Activated CD8-positive, alpha-beta memory T cell treated with anti-CD3 and anti-CD28 coated beads, Interleukin-2, amount 10 ng/mL, durations not matched to agents 7 days and 5 days (primary cell): Measurements from ENCODE around the gene RAD51B. TPM values are rescaled to one million over a fixed set of nuclear protein-coding genes. Genes with fewer than 3 reads are reported as not detected.

ENCODE experiments used
- ATAC-seq: fragments of 150-1000 bp; cut with Tn5 transposase; one replicate; pipeline ENCODE4 v1.10.0; 2021; ENCODE audit warnings: moderate library complexity
- CTCF ChIA-PET: fragments of 350-600 bp; sonication (Branson Sonifier 250); formaldehyde crosslinking; loops from one replicate; lab custom pipeline; 2021; ENCODE audit warnings: antibody characterized with exemption; lab: Charles Lee
- DNase-seq: peaks from one replicate; pipeline ENCODE4 v3.0.0-alpha.2; 2020
- H3K27ac Mint-ChIP-seq: one replicate; pipeline ENCODE4 v1.8.0; 2021; ENCODE audit warnings: mild to moderate bottlenecking, mixed read lengths
- H3K27me3 Mint-ChIP-seq: one replicate; pipeline ENCODE4 v1.8.0; 2021; ENCODE audit warnings: mixed read lengths
- H3K36me3 Mint-ChIP-seq: one replicate; pipeline ENCODE4 v1.8.0; 2021; ENCODE audit warnings: mild to moderate bottlenecking, mixed read lengths
- H3K4me1 Mint-ChIP-seq: one replicate; pipeline ENCODE4 v1.8.0; 2021; ENCODE audit warnings: mixed read lengths
- H3K4me3 Mint-ChIP-seq: one replicate; pipeline ENCODE4 v1.8.0; 2021; ENCODE audit warnings: mild to moderate bottlenecking, moderate library complexity, mixed read lengths
- H3K9me3 Mint-ChIP-seq: one replicate; pipeline ENCODE4 v1.8.0; 2022; ENCODE audit warnings: low read depth, mixed read lengths
- total RNA-seq, 2 experiments: library from RNA; stranded (reverse); gene quantifications; one replicate each; pipeline ENCODE4 v1.2.3, GENCODE V29; 2021

Gene RAD51B
- total RNA-seq, 2 experiments from 2014 or later, result 35.3 to 55.5 TPM

- CTCF ChIA-PET, result no interaction called here
- Mint-ChIP-seq H3K36me3 (no peaks in the 10 kb centered on the region), H3K4me3 (no peak overlapping the region), H3K27me3 (no peaks in the 10 kb centered on the region), H3K27ac (no peak overlapping the region), H3K9me3 (no peaks in the 10 kb centered on the region), H3K4me1 (peaks cover 4% of the 10 kb centered on the region)
- no peak for DNase-seq
- ATAC-seq, result no peak
Observed at GRCh38 chr14:68518166-68518565, 698.6 kb downstream of the RAD51B start.

GRCh38 chr14:68518761-68519670 is 699.4 kb downstream of the RAD51B start:
- DNase-seq, result no peak
- no peak for ATAC-seq
- no peak overlapping the region for H3K4me3 Mint-ChIP-seq
- no peaks in the 10 kb centered on the region for H3K36me3 Mint-ChIP-seq
- H3K9me3 Mint-ChIP-seq, result no peaks in the 10 kb centered on the region
- no peak overlapping the region for H3K27ac Mint-ChIP-seq
- CTCF ChIA-PET, result no interaction called here
- no peaks in the 10 kb centered on the region for H3K27me3 Mint-ChIP-seq
- H3K4me1 Mint-ChIP-seq, result peaks cover under 1% of the 10 kb centered on the region

GRCh38 chr14:68519671-68520187 is 700.1 kb downstream of the RAD51B start:
- Mint-ChIP-seq H3K27ac (no peak overlapping the region), H3K4me3 (no peak overlapping the region), H3K36me3 (no peaks in the 10 kb centered on the region), H3K9me3 (no peaks in the 10 kb centered on the region), H3K27me3 (no peaks in the 10 kb centered on the region), H3K4me1 (no peaks in the 10 kb centered on the region)
- CTCF ChIA-PET, result no interaction called here
- DNase-seq, result no peak
- ATAC-seq, result no peak

- no peaks in the 10 kb centered on the region for H3K36me3 Mint-ChIP-seq
- H3K4me3 Mint-ChIP-seq, result no peak overlapping the region
- no peak for DNase-seq
- no peaks in the 10 kb centered on the region for H3K9me3 Mint-ChIP-seq
- CTCF ChIA-PET, result no interaction called here
- H3K27me3 Mint-ChIP-seq, result no peaks in the 10 kb centered on the region
- H3K4me1 Mint-ChIP-seq, result no peaks in the 10 kb centered on the region
- no peak overlapping the region for H3K27ac Mint-ChIP-seq
- ATAC-seq, result no peak
Observed at GRCh38 chr14:68520637-68521556, 701.3 kb downstream of the RAD51B start.

GRCh38 chr14:68521557-68521901 is 702.0 kb downstream of the RAD51B start:
- no peaks in the 10 kb centered on the region for H3K4me1 Mint-ChIP-seq
- no peaks in the 10 kb centered on the region for H3K36me3 Mint-ChIP-seq
- H3K27me3 Mint-ChIP-seq, result no peaks in the 10 kb centered on the region
- H3K4me3 Mint-ChIP-seq, result no peak overlapping the region
- DNase-seq (no peak), ATAC-seq (no peak)
- CTCF ChIA-PET, result no interaction called here
- no peaks in the 10 kb centered on the region for H3K9me3 Mint-ChIP-seq
- no peak overlapping the region for H3K27ac Mint-ChIP-seq

GRCh38 chr14:68521961-68522509 is 702.5 kb downstream of the RAD51B start:
- no peaks in the 10 kb centered on the region for H3K27me3 Mint-ChIP-seq
- H3K36me3 Mint-ChIP-seq, result no peaks in the 10 kb centered on the region
- ATAC-seq (no peak), DNase-seq (no peak)
- no peaks in the 10 kb centered on the region for H3K4me1 Mint-ChIP-seq
- H3K9me3 Mint-ChIP-seq, result no peaks in the 10 kb centered on the region
- CTCF ChIA-PET, result no interaction called here
- no peak overlapping the region for H3K4me3 Mint-ChIP-seq
- H3K27ac Mint-ChIP-seq, result no peak overlapping the region

- Mint-ChIP-seq H3K9me3 (no peaks in the 10 kb centered on the region), H3K27me3 (no peaks in the 10 kb centered on the region), H3K4me1 (no peaks in the 10 kb centered on the region), H3K4me3 (no peak overlapping the region), H3K36me3 (no peaks in the 10 kb centered on the region), H3K27ac (no peak overlapping the region)
- ATAC-seq (no peak), DNase-seq (no peak)
- CTCF ChIA-PET, result no interaction called here
Observed at GRCh38 chr14:68522510-68523325, 703.1 kb downstream of the RAD51B start.

- ATAC-seq (no peak), DNase-seq (no peak)
- Mint-ChIP-seq H3K4me1 (no peaks in the 10 kb centered on the region), H3K4me3 (no peak overlapping the region), H3K36me3 (no peaks in the 10 kb centered on the region), H3K27ac (no peak overlapping the region), H3K9me3 (no peaks in the 10 kb centered on the region), H3K27me3 (no peaks in the 10 kb centered on the region)
- CTCF ChIA-PET, result no interaction called here
Observed at GRCh38 chr14:68523326-68523610, 703.7 kb downstream of the RAD51B start.

- Mint-ChIP-seq H3K4me3 (no peak overlapping the region), H3K36me3 (no peaks in the 10 kb centered on the region), H3K9me3 (no peaks in the 10 kb centered on the region), H3K27me3 (no peaks in the 10 kb centered on the region), H3K27ac (no peak overlapping the region), H3K4me1 (no peaks in the 10 kb centered on the region)
- DNase-seq (no peak), ATAC-seq (no peak)
- CTCF ChIA-PET, result interaction anchor here (1.0 kb wide), 1 partner anchor 17 kb away, joined by 3 read pairs; no protein-coding TSS in a partner anchor
Observed at GRCh38 chr14:68523989-68524725, 704.6 kb downstream of the RAD51B start.

GRCh38 chr14:68525516-68525915 is 705.9 kb downstream of the RAD51B start:
- DNase-seq (no peak), ATAC-seq (no peak)
- H3K27ac Mint-ChIP-seq, result no peak overlapping the region
- no peak overlapping the region for H3K4me3 Mint-ChIP-seq
- CTCF ChIA-PET, result no interaction called here
- peaks cover 3% of the 10 kb centered on the region for H3K9me3 Mint-ChIP-seq
- no peaks in the 10 kb centered on the region for H3K27me3 Mint-ChIP-seq
- no peaks in the 10 kb centered on the region for H3K4me1 Mint-ChIP-seq
- H3K36me3 Mint-ChIP-seq, result peaks cover 3% of the 10 kb centered on the region

- Mint-ChIP-seq H3K36me3 (peaks cover 5% of the 10 kb centered on the region), H3K27ac (no peak overlapping the region), H3K4me1 (no peaks in the 10 kb centered on the region), H3K4me3 (no peak overlapping the region), H3K27me3 (no peaks in the 10 kb centered on the region), H3K9me3 (peaks cover 6% of the 10 kb centered on the region)
- ATAC-seq, result no peak
- CTCF ChIA-PET, result no interaction called here
- DNase-seq, result no peak
Observed at GRCh38 chr14:68526512-68527091, 707.0 kb downstream of the RAD51B start.

- CTCF ChIA-PET, result no interaction called here
- Mint-ChIP-seq H3K36me3 (peaks cover 7% of the 10 kb centered on the region), H3K27me3 (no peaks in the 10 kb centered on the region), H3K27ac (no peak overlapping the region), H3K4me3 (no peak overlapping the region), H3K4me1 (no peaks in the 10 kb centered on the region), H3K9me3 (peaks cover 9% of the 10 kb centered on the region)
- ATAC-seq (no peak), DNase-seq (no peak)
Observed at GRCh38 chr14:68527329-68527851, 707.8 kb downstream of the RAD51B start.
